ENCODE data around the gene ZNF385B.

Gene ZNF385B

DNA sequence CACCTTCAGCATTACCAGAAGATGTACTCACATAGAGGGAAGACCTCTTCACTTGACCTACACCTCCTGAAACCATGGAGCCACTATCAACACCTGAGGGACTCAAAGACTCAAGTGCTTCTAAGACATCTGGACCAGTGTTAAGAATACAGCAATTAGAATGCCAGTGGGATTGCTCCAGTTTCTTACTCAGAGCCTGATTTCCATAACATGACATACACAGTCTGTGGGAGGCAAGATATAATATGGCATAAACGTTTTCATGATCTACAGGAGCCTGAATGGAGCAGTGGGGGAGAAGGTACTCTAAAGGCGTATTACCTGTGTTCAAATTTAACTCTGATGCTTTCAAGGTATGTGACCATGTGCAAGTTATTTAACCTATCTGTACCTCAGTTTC, 57.2 kb downstream of the ZNF385B start:
- TF ChIP-seq, protein P1, sequence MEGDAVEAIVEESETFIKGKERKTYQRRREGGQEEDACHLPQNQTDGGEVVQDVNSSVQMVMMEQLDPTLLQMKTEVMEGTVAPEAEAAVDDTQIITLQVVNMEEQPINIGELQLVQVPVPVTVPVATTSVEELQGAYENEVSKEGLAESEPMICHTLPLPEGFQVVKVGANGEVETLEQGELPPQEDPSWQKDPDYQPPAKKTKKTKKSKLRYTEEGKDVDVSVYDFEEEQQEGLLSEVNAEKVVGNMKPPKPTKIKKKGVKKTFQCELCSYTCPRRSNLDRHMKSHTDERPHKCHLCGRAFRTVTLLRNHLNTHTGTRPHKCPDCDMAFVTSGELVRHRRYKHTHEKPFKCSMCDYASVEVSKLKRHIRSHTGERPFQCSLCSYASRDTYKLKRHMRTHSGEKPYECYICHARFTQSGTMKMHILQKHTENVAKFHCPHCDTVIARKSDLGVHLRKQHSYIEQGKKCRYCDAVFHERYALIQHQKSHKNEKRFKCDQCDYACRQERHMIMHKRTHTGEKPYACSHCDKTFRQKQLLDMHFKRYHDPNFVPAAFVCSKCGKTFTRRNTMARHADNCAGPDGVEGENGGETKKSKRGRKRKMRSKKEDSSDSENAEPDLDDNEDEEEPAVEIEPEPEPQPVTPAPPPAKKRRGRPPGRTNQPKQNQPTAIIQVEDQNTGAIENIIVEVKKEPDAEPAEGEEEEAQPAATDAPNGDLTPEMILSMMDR (IDR thresholded peaks at IDR 0.05; ENCODE audit: extremely low read depth, missing control alignments) = no peak
- DNase-seq (ENCODE audit: low spot score) = no peak

DNA sequence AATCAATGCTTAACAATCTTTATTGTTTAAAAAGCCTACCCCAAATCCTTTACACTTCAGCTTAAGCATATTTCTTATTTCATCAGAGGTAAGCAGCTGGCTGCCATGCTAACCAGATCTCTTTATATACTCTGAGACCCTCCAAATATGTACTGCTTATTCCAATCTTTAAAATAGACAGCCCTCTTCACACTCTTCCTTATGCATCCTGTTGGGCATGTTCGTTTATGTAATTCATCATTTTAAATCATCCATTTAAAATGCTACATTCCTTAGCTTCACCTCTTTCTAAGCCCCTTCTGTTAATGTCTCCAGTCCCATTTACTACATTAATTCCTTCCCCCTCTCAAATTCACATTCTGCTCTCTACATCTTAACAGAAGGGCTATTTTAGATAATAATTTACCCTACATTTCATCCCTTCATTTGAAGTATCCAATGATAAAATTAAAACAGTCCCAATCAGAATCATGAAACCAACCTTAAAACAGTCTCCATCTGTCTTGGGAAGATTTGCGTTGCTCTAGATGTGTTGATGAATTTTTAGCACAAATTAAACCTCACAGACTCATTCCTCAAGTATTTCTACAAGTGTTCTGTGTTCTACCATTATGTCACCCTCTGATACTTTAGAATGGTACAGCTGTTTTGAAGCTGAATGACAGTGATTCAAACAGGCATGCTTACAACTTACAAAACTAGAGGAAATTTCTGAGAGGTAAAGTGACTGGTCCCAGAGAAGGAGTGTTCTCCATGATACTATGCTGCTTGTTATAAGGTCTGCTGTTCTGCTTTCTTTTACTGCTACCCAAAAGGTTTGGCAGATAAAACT, 59.1 kb downstream of the ZNF385B start:
- no peak for DNase-seq (ENCODE audit: low spot score)
- TF ChIP-seq, protein P1 (IDR thresholded peaks at IDR 0.05; ENCODE audit: extremely low read depth, missing control alignments) = no peak

DNA sequence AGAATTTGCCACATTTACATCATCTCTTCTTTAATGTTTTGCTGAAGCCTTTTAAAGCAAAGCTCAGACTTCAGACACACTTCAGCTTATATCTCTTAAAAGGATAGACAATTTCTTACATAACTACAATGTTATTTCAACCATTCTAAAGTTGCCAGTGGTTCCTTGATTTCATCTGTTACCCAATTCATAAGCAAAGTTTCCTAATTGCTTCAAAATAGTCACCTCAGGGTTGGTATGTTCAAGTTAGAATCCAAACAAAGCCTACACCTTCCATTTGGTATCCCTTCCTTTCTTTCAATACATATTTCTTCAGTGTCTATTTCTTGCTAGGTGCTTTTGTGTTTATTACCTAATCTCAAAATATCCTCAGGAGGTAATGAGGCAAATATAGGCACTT, 60.6 kb downstream of the ZNF385B start:
- no peak for DNase-seq (ENCODE audit: low spot score)
- TF ChIP-seq, protein P1 (IDR thresholded peaks at IDR 0.05; ENCODE audit: extremely low read depth, missing control alignments) = no peak

DNA sequence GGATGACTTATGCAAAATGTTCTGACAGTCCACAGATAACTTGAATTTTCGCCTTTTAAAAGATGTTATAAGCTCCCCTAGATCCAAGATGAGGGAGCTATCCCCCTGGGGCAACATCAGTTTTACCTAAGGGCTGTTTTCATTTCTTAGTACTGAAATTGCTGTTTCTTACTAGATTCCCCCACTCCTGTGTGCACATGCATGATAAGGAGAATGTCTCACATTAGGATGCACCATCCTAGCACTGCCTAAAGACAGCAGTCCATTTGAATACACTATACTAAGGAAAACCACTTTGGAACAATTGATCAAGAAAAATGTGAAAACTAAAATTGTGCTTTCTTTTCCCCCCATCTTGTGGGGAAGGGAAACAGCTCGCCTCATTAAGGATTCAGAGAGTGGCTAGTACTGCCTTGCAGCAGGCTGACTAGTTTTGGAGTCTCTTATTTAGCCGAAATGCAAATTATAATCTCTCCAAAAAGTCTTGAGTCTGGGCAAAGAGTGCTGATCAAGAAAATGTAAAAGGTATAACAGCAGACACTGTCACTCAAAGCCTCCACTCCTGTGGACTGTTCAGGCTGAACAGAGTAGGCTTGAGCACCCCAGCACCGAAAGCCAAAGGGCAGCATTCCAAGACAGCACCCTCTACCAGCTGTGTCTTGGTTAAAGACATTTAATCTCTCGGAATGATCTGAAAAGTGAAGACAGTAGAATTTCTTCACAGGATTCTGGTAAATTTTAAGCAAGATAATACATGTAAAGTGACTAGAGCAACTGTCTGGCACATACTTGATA, 65.0 kb downstream of the ZNF385B start:
- no peak for DNase-seq (ENCODE audit: low spot score)
- TF ChIP-seq, protein P1 (IDR thresholded peaks at IDR 0.05; ENCODE audit: extremely low read depth, missing control alignments) = no peak

DNA sequence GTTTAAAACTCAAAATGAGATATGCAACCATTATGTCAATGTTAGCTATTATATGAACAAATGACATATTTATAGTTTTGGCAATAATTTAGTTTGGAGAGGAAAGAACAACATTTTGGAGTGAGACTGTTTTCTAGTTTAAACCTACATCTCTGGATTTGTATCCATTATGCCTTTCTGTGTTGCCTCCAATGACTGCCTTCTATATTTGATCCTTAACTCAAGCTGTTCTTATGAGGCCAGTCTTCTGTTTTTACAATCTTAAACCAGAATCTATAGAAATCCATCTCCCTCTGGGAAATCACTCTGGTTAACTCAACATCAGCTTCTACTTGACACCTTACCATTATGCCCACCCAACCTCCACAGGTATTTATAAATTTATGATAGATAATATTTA, 67.5 kb downstream of the ZNF385B start:
- TF ChIP-seq, protein P1 (IDR thresholded peaks at IDR 0.05; ENCODE audit: extremely low read depth, missing control alignments) = no peak

DNA sequence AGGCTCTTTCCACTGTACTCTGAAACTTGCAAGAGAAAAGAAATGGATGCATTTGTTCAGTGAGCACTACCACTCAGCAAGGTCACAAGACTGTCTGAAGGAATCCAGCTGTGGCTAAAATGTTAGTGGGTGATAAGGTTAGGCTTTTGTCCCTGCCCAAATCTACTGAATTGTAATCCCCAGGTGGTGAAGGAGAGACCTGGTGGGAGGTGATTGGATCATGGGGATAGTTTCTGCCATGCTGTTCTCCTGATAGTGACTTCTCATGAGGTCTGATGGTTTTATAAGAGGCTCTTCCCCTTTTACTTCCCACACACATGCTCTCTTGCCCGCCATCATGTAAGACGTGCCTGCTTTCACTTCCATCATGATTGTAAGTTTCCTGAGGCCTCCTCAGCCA, 68.2 kb downstream of the ZNF385B start:
- TF ChIP-seq, protein P1 (IDR thresholded peaks at IDR 0.05; ENCODE audit: extremely low read depth, missing control alignments) = no peak
- DNase-seq (ENCODE audit: low spot score) = no peak

More for the DNA sequence above, 67.5 kb downstream of the ZNF385B start:
- no peak for DNase-seq (ENCODE audit: low spot score)

Data from GM20000 (cell line).